Immature natural killer cell (primary cell): ENCODE measurements around the gene NCR3LG1. TPM values are rescaled to one million over a fixed set of nuclear protein-coding genes. Genes with fewer than 3 reads are reported as not detected.

ENCODE experiments used
- DNase-seq, 3 donors: peaks; one replicate each; pipeline ENCODE4 v3.0.0; 2022; ENCODE audit warnings: mixed read lengths in 1 of 3
- H3K27ac Mint-ChIP-seq, 6 donors: one replicate each; pipeline ENCODE4 v1.8.0; 2020; ENCODE audit warnings: mixed read lengths in 6 of 6, mild to moderate bottlenecking in 5 of 6, inconsistent platforms in 4 of 6, moderate library complexity in 3 of 6
- H3K27me3 Mint-ChIP-seq, 3 donors: one replicate each; pipeline ENCODE4 v1.8.0; 2020 to 2021; ENCODE audit warnings: low read depth in 3 of 3, mild to moderate bottlenecking in 3 of 3, mixed read lengths in 3 of 3, moderate library complexity in 3 of 3, inconsistent platforms in 1 of 3
- H3K36me3 Mint-ChIP-seq, 3 donors: one replicate each; pipeline ENCODE4 v1.8.0; 2020; ENCODE audit warnings: mixed read lengths in 3 of 3, inconsistent platforms in 2 of 3, mild to moderate bottlenecking in 2 of 3
- H3K4me1 Mint-ChIP-seq, 2 donors: one replicate each; pipeline ENCODE4 v1.8.0; 2020; ENCODE audit warnings: inconsistent platforms in 2 of 2, mild to moderate bottlenecking in 2 of 2, mixed read lengths in 2 of 2, moderate library complexity in 1 of 2
- H3K4me3 Mint-ChIP-seq, 5 donors: one replicate each; pipeline ENCODE4 v1.8.0; 2020; ENCODE audit warnings: mild to moderate bottlenecking in 5 of 5, mixed read lengths in 5 of 5, inconsistent platforms in 3 of 5, moderate library complexity in 3 of 5
- H3K9me3 Mint-ChIP-seq, 6 donors: one replicate each; pipeline ENCODE4 v1.8.0; 2020; ENCODE audit warnings: mild to moderate bottlenecking in 6 of 6, mixed read lengths in 6 of 6, inconsistent platforms in 4 of 6, moderate library complexity in 3 of 6
- polyA plus RNA-seq, 3 donors: library from polyadenylated mRNA; unstranded; fragments of 300-500 nt; fragmentation: Illumina TruSeq; gene quantifications; one replicate each; pipeline ENCODE4 v1.2.3, GENCODE V29; 2021

NCR3LG1 gene
- polyA plus RNA-seq, 3 donors from 2014 or later, result 0.24 to 0.49 TPM; not detected in 1

GRCh38 chr11:17352950-17353820 is 1.6 kb downstream of the NCR3LG1 start:
- peaks cover 32 to 40% of the 10 kb centered on the region in 2 donors for H3K4me1 Mint-ChIP-seq
- H3K27ac Mint-ChIP-seq, result peak overlapping the region; percentile 74 to 96 (median 89)
- H3K9me3 Mint-ChIP-seq, result peaks cover 0 to 3% (median 0%) of the 10 kb centered on the region in 6 donors
- DNase-seq, result peak; percentile 67 to 75 (median 71)
- peaks cover 7 to 28% (median 21%) of the 10 kb centered on the region in 3 donors for H3K27me3 Mint-ChIP-seq
- peak overlapping the region; percentile 83 to 96 (median 95) for H3K4me3 Mint-ChIP-seq
- H3K36me3 Mint-ChIP-seq, result no peaks in the 10 kb centered on the region

- peak overlapping the region; percentile 64 to 92 (median 87) for H3K27ac Mint-ChIP-seq
- H3K4me3 Mint-ChIP-seq, result peak overlapping the region; percentile 83 to 96 (median 95)
- peaks cover 7 to 28% (median 21%) of the 10 kb centered on the region in 3 donors for H3K27me3 Mint-ChIP-seq
- peaks cover 32 to 40% of the 10 kb centered on the region in 2 donors for H3K4me1 Mint-ChIP-seq
- H3K9me3 Mint-ChIP-seq, result peaks cover 0 to 3% (median 0%) of the 10 kb centered on the region in 6 donors
- no peaks in the 10 kb centered on the region for H3K36me3 Mint-ChIP-seq
- DNase-seq, result peak in 1 of 3 donors; percentile 5
Observed at GRCh38 chr11:17353821-17354600, 2.4 kb downstream of the NCR3LG1 start.

- peaks cover 0 to 3% (median 0%) of the 10 kb centered on the region in 6 donors for H3K9me3 Mint-ChIP-seq
- DNase-seq, result peak; percentile 67 to 70 (median 70)
- H3K4me3 Mint-ChIP-seq, result peak overlapping the region; percentile 83 to 96 (median 95)
- peaks cover 32 to 40% of the 10 kb centered on the region in 2 donors for H3K4me1 Mint-ChIP-seq
- H3K27me3 Mint-ChIP-seq, result peaks cover 7 to 28% (median 21%) of the 10 kb centered on the region in 3 donors
- H3K36me3 Mint-ChIP-seq, result peaks cover 0 to under 1% (median 0%) of the 10 kb centered on the region in 3 donors
- H3K27ac Mint-ChIP-seq, result peak overlapping the region in 5 of 6 donors; percentile 73 to 91 (median 87)
Observed at GRCh38 chr11:17354601-17354991, 3.0 kb downstream of the NCR3LG1 start.

- Mint-ChIP-seq H3K9me3 (peaks cover 18 to 32% (median 25%) of the 10 kb centered on the region in 6 donors), H3K27ac (no peak overlapping the region), H3K36me3 (peaks cover 36 to 55% (median 40%) of the 10 kb centered on the region in 3 donors), H3K27me3 (peaks cover 0 to 5% (median 2%) of the 10 kb centered on the region in 3 donors), H3K4me3 (no peak overlapping the region), H3K4me1 (peaks cover 0 to 7% of the 10 kb centered on the region in 2 donors)
- DNase-seq, result no peak
Observed at GRCh38 chr11:17366495-17366894, 14.9 kb downstream of the NCR3LG1 start.

- Mint-ChIP-seq H3K27ac (no peak overlapping the region), H3K4me3 (no peak overlapping the region), H3K36me3 (peaks cover 49 to 74% (median 57%) of the 10 kb centered on the region in 3 donors), H3K27me3 (peaks cover 0 to 3% (median 0%) of the 10 kb centered on the region in 3 donors), H3K9me3 (peaks cover 35 to 52% (median 41%) of the 10 kb centered on the region in 6 donors), H3K4me1 (peaks cover 0 to 7% of the 10 kb centered on the region in 2 donors)
- no peak for DNase-seq
Observed at GRCh38 chr11:17368551-17368950, 17.0 kb downstream of the NCR3LG1 start.

GRCh38 chr11:17369094-17369493 is 17.5 kb downstream of the NCR3LG1 start:
- DNase-seq, result no peak
- H3K36me3 Mint-ChIP-seq, result peaks cover 52 to 73% (median 53%) of the 10 kb centered on the region in 3 donors
- peaks cover 0 to 3% (median 0%) of the 10 kb centered on the region in 3 donors for H3K27me3 Mint-ChIP-seq
- peaks cover 0 to 7% of the 10 kb centered on the region in 2 donors for H3K4me1 Mint-ChIP-seq
- H3K9me3 Mint-ChIP-seq, result peaks cover 36 to 55% (median 41%) of the 10 kb centered on the region in 6 donors
- no peak overlapping the region for H3K27ac Mint-ChIP-seq
- no peak overlapping the region for H3K4me3 Mint-ChIP-seq

- Mint-ChIP-seq H3K4me3 (no peak overlapping the region), H3K4me1 (peaks cover 0 to 7% of the 10 kb centered on the region in 2 donors), H3K27me3 (peaks cover 0 to 7% (median 0%) of the 10 kb centered on the region in 3 donors), H3K27ac (no peak overlapping the region), H3K36me3 (peaks cover 52 to 78% (median 53%) of the 10 kb centered on the region in 3 donors), H3K9me3 (peaks cover 36 to 55% (median 43%) of the 10 kb centered on the region in 6 donors)
- DNase-seq, result no peak
Observed at GRCh38 chr11:17369684-17370243, 18.2 kb downstream of the NCR3LG1 start.

- Mint-ChIP-seq H3K27ac (no peak overlapping the region), H3K9me3 (peaks cover 36 to 55% (median 43%) of the 10 kb centered on the region in 6 donors), H3K36me3 (peaks cover 52 to 75% (median 55%) of the 10 kb centered on the region in 3 donors)
Observed at GRCh38 chr11:17371614-17372013, 20.0 kb downstream of the NCR3LG1 start.

GRCh38 chr11:17375547-17375946 is 23.9 kb downstream of the NCR3LG1 start:
- H3K27me3 Mint-ChIP-seq, result peaks cover 0 to 7% (median 2%) of the 10 kb centered on the region in 3 donors
- peaks cover 26 to 35% (median 30%) of the 10 kb centered on the region in 6 donors for H3K9me3 Mint-ChIP-seq

More at GRCh38 chr11:17371614-17372013, 20.0 kb downstream of the NCR3LG1 start:
- Mint-ChIP-seq H3K4me1 (peaks cover 0 to 7% of the 10 kb centered on the region in 2 donors), H3K4me3 (no peak overlapping the region), H3K27me3 (peaks cover 0 to 7% (median 2%) of the 10 kb centered on the region in 3 donors)
- no peak for DNase-seq

GRCh38 chr11:17376493-17376892 is 24.9 kb downstream of the NCR3LG1 start:
- peaks cover 2 to 7% (median 3%) of the 10 kb centered on the region in 3 donors for H3K27me3 Mint-ChIP-seq
- H3K4me1 Mint-ChIP-seq, result no peaks in the 10 kb centered on the region
- DNase-seq, result no peak
- no peak overlapping the region for H3K4me3 Mint-ChIP-seq
- peaks cover 17 to 25% (median 20%) of the 10 kb centered on the region in 6 donors for H3K9me3 Mint-ChIP-seq
- peaks cover 19 to 30% (median 21%) of the 10 kb centered on the region in 3 donors for H3K36me3 Mint-ChIP-seq
- H3K27ac Mint-ChIP-seq, result no peak overlapping the region

More at GRCh38 chr11:17375547-17375946, 23.9 kb downstream of the NCR3LG1 start:
- Mint-ChIP-seq H3K27ac (no peak overlapping the region), H3K4me3 (no peak overlapping the region), H3K36me3 (peaks cover 28 to 39% (median 31%) of the 10 kb centered on the region in 3 donors), H3K4me1 (no peaks in the 10 kb centered on the region)
- DNase-seq, result no peak

- H3K27ac Mint-ChIP-seq, result no peak overlapping the region
- no peaks in the 10 kb centered on the region for H3K4me1 Mint-ChIP-seq
- no peak for DNase-seq
- peaks cover 2 to 7% (median 3%) of the 10 kb centered on the region in 3 donors for H3K27me3 Mint-ChIP-seq
- H3K4me3 Mint-ChIP-seq, result no peak overlapping the region
- peaks cover 0 to 8% (median 2%) of the 10 kb centered on the region in 6 donors for H3K9me3 Mint-ChIP-seq
- H3K36me3 Mint-ChIP-seq, result peaks cover 4 to 10% (median 5%) of the 10 kb centered on the region in 3 donors
Observed at GRCh38 chr11:17378655-17379054, 27.1 kb downstream of the NCR3LG1 start.

GRCh38 chr11:17379383-17380180 is 28.0 kb downstream of the NCR3LG1 start:
- DNase-seq, result no peak
- Mint-ChIP-seq H3K36me3 (peaks cover 3 to 4% (median 4%) of the 10 kb centered on the region in 3 donors), H3K27ac (peak overlapping the region in 1 of 6 donors; percentile 70), H3K4me3 (no peak overlapping the region), H3K9me3 (peaks cover 0 to 3% (median 0%) of the 10 kb centered on the region in 6 donors), H3K4me1 (no peaks in the 10 kb centered on the region), H3K27me3 (peaks cover under 1 to 3% (median 2%) of the 10 kb centered on the region in 3 donors)
